DOHH2 (cell line): ENCODE data around the gene DYNLT1.

Experiments used
- H3F3A ChIP-seq: fragments of 200-600 bp; sonication (generic), shearing (Covaris generic); 2 replicates; pipeline ENCODE4 v1.6.0; 2016; ENCODE audit warnings: antibody characterized with exemption, mild to moderate bottlenecking; ENCODE audit not compliant: control insufficient read depth, insufficient read depth
- H3K27ac ChIP-seq: fragments of 200-600 bp; sonication (generic); 2 replicates; pipeline ENCODE4 v1.5.1; 2014; ENCODE audit warnings: low read depth, mild to moderate bottlenecking, low read length, moderate library complexity
- H3K27me3 ChIP-seq: fragments of 200-600 bp; sonication (generic); 2 replicates; pipeline ENCODE4 v1.6.1; 2014; ENCODE audit warnings: mild to moderate bottlenecking, low read length, mixed read lengths; ENCODE audit not compliant: control insufficient read depth
- H3K36me3 ChIP-seq: fragments of 200-600 bp; sonication (generic); 2 replicates; pipeline ENCODE4 v1.6.1; 2014; ENCODE audit warnings: mild to moderate bottlenecking, low read length, moderate library complexity, mixed read lengths; ENCODE audit not compliant: control insufficient read depth
- H3K4me1 ChIP-seq: fragments of 200-600 bp; sonication (generic); 2 replicates; pipeline ENCODE4 v1.6.1; 2014; ENCODE audit warnings: mild to moderate bottlenecking, low read length, mixed read lengths; ENCODE audit not compliant: control insufficient read depth
- H3K4me2 ChIP-seq: fragments of 200-600 bp; sonication (generic); 2 replicates; pipeline ENCODE4 v1.6.0; 2014; ENCODE audit warnings: mild to moderate bottlenecking, low read length, moderate library complexity
- H3K4me3 ChIP-seq: fragments of 200-600 bp; sonication (generic); 2 replicates; pipeline ENCODE4 v1.5.1; 2014; ENCODE audit warnings: mild to moderate bottlenecking, low read length, mixed read lengths
- H3K79me2 ChIP-seq: fragments of 200-600 bp; sonication (generic); 2 replicates; pipeline ENCODE4 v1.6.1; 2014; ENCODE audit warnings: mild to moderate bottlenecking, low read length, mixed read lengths; ENCODE audit not compliant: control insufficient read depth
- H3K9me2 ChIP-seq: fragments of 200-600 bp; sonication (generic); replicated peaks from 2 replicates; pipeline ENCODE4 v1.6.1; 2014; ENCODE audit warnings: mild to moderate bottlenecking, low read length, mixed read lengths; ENCODE audit not compliant: control insufficient read depth
- H3K9me3 ChIP-seq: fragments of 200-600 bp; sonication (generic); 2 replicates; pipeline ENCODE4 v1.6.1; 2014; ENCODE audit warnings: antibody characterized with exemption, low read length, mixed read lengths; ENCODE audit not compliant: control insufficient read depth, insufficient read depth
- H4K20me1 ChIP-seq: fragments of 200-600 bp; sonication (generic); 2 replicates; pipeline ENCODE4 v1.6.0; 2014; ENCODE audit warnings: low read depth, mild to moderate bottlenecking, antibody characterized with exemption, low read length, moderate library complexity; ENCODE audit not compliant: control insufficient read depth, insufficient read depth
- CTCF ChIP-seq: fragments of 200-600 bp; sonication (generic); IDR thresholded peaks from one replicate; pipeline ENCODE4 v1.5.1; 2014; ENCODE audit warnings: antibody characterized with exemption, mild to moderate bottlenecking, low read depth, low read length; ENCODE audit not compliant: poor library complexity, severe bottlenecking
- EZH2phosphoT487 ChIP-seq: fragments of 200-600 bp; sonication (generic); IDR thresholded peaks from 2 replicates; pipeline ENCODE4 v1.6.1; 2017; ENCODE audit warnings: borderline replicate concordance, mild to moderate bottlenecking, antibody characterized with exemption, low read length, moderate library complexity, mixed read lengths

The DYNLT1 gene

GRCh38 chr6:158630938-158631616 lies 13.5 kb downstream of the DYNLT1 start:
- H3F3A ChIP-seq = 0 out of 2 replicates have a peak, but pooled peaks cover 4% of the 10 kb centered on the region
- H3K4me3 ChIP-seq = no peak overlapping the region
- no peaks in the 10 kb centered on the region for H3K9me3 ChIP-seq
- no peaks in the 10 kb centered on the region for H3K27me3 ChIP-seq
- H3K27ac ChIP-seq = no peak overlapping the region
- H3K36me3 ChIP-seq = peaks cover 30% of the 10 kb centered on the region
- no peaks in the 10 kb centered on the region for H3K9me2 ChIP-seq
- no peaks in the 10 kb centered on the region for H3K79me2 ChIP-seq
- no peaks in the 10 kb centered on the region for H4K20me1 ChIP-seq
- no peak overlapping the region for H3K4me2 ChIP-seq
- H3K4me1 ChIP-seq = no peaks in the 10 kb centered on the region
- TF ChIP-seq EZH2phosphoT487 (no peak), CTCF (no peak)

GRCh38 chr6:158629367-158630221 lies 14.9 kb downstream of the DYNLT1 start:
- H3K4me1 ChIP-seq = no peaks in the 10 kb centered on the region
- no peak overlapping the region for H3K4me2 ChIP-seq
- TF ChIP-seq EZH2phosphoT487 (no peak), CTCF (peak; percentile 14)
- no peak overlapping the region for H3K4me3 ChIP-seq
- H3K9me2 ChIP-seq = no peaks in the 10 kb centered on the region
- H3K9me3 ChIP-seq = no peaks in the 10 kb centered on the region
- no peaks in the 10 kb centered on the region for H3K79me2 ChIP-seq
- H3K27me3 ChIP-seq = no peaks in the 10 kb centered on the region
- peaks cover 29% of the 10 kb centered on the region for H3K36me3 ChIP-seq
- no peaks in the 10 kb centered on the region for H4K20me1 ChIP-seq
- no peak overlapping the region for H3K27ac ChIP-seq
- H3F3A ChIP-seq = no peaks in the 10 kb centered on the region

- H3K4me2 ChIP-seq = no peak overlapping the region
- H3K9me2 ChIP-seq = no peaks in the 10 kb centered on the region
- no peak overlapping the region for H3K4me3 ChIP-seq
- H3K36me3 ChIP-seq = peaks cover 21% of the 10 kb centered on the region; the same call in 1 of the 2 replicates
- no peaks in the 10 kb centered on the region for H4K20me1 ChIP-seq
- no peaks in the 10 kb centered on the region for H3F3A ChIP-seq
- TF ChIP-seq EZH2phosphoT487 (no peak), CTCF (no peak)
- no peaks in the 10 kb centered on the region for H3K27me3 ChIP-seq
- no peaks in the 10 kb centered on the region for H3K79me2 ChIP-seq
- H3K9me3 ChIP-seq = no peaks in the 10 kb centered on the region
- H3K27ac ChIP-seq = no peak overlapping the region
- H3K4me1 ChIP-seq = no peaks in the 10 kb centered on the region
These were observed 16.0 kb downstream of the DYNLT1 start for GRCh38 chr6:158628542-158628941.
